Dedifferentiated amniotic fluid mesenchymal stem cell (primary cell): ENCODE measurements around the gene C16orf86.

ENCODE experiments used
- DNase-seq: peaks from one replicate; pipeline ENCODE4 v3.0.0-alpha.2; 2016; ENCODE audit errors: extremely low spot score

C16orf86 gene

GRCh38 chr16:67667453-67667816 is 821 bp downstream of the C16orf86 start:
- DNase-seq: no peak

GRCh38 chr16:67667817-67668494 is 1.3 kb downstream of the C16orf86 start:
- peak; percentile 94 for DNase-seq

DNA sequence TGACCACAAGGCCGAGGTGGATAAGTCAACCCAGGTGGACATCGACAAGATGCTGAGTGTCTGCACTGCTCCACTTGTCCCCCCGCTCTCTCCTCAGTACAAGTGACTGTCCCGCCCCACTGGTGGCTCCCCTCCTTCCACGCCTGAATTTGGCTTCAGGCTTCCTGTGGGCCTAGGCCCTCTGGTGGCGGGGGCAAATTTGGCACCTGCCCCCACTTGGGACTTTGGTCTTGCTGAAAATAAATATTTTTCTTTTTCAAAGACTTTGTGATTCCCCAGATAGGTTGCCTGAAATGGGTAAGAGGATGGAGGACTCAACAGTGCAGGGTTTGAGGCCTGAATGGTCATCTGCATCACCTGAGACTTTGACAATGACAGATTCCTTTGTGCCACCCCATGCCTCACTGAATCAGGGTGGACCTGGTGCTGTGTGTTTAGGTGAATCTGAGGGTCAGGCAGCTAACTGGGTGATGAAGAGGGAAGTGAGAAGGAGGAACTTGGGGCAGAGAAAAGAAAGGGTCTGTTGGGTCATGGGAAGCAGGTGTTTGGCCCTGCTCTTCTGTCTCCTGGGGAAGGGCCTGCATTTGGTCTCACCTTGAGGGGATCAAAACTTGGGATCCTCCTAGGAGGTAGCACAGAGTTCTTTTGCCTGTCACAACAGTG is 2.0 kb downstream of the C16orf86 start:
- DNase-seq: no peak

DNA sequence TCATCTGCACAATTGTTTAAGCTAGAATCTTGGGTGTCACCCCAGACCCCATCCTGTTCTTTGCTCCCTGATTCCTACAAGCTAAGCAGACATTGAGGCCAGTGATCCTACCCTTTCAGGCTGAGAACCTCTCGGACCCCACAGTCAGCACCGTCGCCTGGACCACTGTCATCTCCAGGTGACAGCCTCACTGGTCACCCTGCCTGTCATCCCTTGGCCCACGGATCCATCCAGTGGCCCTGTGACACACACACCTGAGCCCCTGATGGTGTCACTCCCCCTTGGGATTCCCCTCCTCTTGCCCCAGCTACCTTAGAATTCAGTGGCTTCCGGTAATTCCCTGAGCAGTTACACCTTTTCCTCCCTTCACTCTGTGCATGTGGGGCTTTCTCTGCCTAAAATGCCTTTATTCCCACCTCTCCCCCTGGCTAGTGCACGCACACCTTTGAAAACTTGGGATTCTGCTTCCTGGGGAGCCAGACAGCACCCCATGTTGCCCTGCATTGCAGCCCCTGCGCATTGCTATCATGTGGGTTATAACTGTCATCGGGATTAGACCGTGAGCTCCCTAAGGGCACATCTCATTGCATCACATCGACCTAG is 3.0 kb downstream of the C16orf86 start:
- DNase-seq: no peak

DNA sequence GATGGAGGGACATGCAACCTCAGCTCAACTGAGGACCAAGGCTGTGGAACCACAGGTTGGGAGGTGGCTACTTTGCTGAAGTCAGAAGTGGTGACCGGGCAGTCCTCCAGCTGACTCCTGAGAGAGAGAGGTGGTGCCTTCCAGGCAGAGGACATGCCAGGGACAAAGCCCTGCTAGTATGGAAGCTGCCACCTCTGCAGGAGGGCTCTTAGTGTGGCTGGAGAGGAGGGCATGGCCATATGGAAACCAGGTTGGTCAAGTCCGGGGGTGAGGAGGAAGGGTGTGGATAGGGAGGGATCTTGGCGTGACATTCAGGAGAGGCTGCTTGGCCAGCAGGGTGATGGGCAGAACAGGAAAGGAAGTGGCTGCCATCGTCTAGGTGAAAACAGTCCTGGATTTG is 5.7 kb downstream of the C16orf86 start:
- no peak for DNase-seq

- DNase-seq: peak; percentile 15
These were observed 6.4 kb downstream of the C16orf86 start for GRCh38 chr16:67672739-67673662.

DNA sequence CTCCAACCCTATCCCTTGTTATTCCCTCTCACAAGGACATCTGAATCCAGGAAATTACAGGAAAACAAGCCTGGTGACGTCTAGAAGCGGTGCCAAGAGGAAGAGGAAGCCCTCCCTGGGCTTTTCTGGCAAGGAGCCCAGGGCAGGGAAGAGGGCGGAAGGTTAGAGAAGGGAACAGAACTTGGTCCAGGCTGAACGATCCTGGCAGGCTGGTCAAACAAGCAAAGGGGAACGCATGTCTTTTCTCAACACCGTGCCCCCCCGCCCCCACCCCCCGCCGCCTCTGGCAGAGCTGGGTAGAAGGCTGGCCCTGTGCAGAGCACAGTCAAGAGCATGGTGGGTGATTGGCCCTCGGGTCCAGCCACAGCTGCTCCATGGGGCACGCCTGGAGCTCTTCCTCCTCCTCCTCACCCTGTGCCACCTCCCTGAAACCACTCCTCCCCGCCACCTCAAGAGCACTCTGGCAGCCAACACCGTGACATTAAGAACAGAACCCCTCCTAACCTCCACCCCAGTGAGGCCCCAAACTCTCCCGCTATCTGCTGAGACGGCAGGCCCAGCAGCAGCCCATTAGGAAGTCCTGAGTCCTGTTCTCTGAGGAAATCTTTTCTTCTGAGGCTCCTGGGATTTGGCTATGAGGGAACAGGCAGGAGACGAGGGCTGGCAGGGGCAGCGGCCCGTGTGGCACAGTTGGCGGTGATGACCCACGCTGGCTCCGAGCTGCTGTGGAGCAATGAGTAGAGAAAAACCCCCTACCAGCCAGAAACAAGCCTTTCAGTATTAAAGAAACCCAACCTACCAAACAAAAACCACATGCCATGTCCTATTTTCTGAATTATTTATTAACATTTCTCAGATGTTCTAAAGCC is 7.3 kb downstream of the C16orf86 start:
- no peak for DNase-seq

DNA sequence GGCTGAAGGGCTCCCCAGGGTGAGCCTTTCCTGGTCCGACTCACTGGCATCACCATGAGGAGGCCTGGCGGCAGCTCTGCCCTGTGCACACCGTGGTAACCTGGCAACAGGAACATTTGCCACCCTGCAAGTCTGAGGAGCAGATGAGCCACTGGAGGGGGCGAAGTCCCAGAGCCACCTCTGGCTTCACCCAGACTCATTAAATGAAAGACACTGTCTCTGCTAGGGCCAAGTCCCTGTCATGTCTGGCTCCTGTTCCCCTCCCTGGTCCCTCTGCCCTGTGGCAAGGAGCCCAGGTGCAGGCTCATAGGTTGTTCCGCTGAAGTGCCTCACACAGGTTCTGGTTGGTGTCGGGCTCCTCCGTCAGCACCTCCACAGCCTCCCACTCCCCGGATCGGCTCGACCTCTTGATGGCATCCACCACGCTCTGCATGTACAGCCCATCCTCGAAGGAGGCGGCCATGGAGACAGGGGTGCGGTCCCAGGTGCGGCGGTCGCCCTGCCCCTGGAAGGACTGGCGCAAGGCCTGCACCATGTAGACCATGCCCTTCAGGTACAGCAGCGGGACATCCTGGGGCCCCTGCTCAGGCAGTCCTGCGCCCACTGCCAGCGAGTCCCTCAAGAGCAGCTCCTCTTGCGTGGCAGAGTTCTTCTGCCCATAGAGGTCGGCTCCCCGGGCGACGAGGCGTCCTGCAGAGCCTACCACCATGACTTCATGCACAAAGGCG is 8.4 kb downstream of the C16orf86 start:
- DNase-seq: no peak

- no peak for DNase-seq
These were observed 8.9 kb downstream of the C16orf86 start for GRCh38 chr16:67675579-67675935.

DNA sequence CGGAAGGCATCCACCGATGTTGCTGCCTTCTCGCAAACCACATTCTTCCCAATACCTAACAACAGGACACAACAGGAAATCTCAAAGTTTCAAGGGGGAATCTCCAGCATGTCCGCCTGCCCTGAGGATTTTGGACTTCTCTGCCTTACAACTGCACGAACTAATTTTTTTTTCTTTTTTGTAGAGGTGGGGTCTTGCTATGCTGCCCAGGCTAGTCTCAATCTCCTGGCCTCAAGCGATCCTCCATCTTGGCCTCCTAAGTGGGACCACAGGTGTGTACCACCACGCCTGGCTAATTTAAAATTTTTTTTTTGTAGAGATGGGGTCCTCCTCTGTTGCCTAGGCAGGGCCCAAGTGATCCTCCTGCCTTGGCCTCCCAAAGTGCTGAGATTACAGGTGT is 9.4 kb downstream of the C16orf86 start:
- no peak for DNase-seq

- no peak for DNase-seq
These were observed 9.9 kb downstream of the C16orf86 start for GRCh38 chr16:67676516-67676915.

GRCh38 chr16:67676939-67677338 is 10.3 kb downstream of the C16orf86 start:
- no peak for DNase-seq

DNA sequence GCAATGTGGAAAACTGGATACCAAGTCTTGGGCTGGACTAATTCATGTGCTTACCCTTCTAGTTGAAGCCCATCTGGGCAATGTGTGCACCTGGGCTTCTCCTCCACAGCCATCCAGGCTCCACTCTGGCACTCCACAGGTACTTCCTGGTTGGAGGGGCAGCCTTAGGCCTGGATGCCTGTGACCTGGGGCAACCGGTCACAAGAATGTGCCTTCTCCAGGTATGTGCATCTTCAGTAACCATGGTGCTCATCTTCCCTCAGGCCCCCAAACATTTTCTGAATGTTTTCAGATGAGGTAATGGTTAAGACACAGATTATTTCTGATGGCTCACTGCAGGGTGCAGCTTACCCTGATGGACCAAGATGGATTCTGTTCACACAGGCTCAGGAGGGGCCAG is 11.1 kb downstream of the C16orf86 start:
- DNase-seq: no peak

DNA sequence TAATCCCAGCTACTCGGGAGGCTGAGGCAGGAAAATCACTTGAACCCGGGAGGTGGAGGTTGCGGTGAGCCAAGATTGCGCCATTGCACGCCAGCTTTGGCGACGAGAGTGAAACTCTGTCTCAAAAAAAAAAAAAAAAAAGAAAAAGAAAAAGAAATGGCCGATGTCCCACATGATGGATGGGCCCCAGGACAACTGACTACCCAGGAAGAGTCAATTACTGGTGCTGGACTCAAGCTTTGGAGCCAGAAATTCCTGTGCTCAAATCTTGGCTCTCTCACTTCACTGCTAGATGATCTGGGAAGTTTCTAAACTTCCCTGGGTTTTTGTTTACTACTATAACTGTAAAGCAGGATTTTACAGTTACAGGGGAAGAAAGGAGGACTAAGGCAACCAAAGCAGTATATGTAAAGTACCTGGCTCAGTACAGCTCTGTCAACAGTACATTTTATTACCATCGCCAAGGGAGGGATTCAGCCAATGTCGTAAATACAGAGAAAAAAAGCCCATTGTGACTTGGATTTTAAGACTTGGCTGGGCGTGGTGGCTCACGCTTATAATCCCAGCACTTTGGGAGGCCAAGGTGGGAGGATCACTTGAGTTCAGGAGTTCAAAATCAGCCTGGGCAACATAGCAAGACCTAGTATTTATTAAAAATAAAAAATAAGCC is 11.9 kb downstream of the C16orf86 start:
- no peak for DNase-seq

GRCh38 chr16:67679935-67680897 is 13.6 kb downstream of the C16orf86 start:
- DNase-seq: no peak

DNA sequence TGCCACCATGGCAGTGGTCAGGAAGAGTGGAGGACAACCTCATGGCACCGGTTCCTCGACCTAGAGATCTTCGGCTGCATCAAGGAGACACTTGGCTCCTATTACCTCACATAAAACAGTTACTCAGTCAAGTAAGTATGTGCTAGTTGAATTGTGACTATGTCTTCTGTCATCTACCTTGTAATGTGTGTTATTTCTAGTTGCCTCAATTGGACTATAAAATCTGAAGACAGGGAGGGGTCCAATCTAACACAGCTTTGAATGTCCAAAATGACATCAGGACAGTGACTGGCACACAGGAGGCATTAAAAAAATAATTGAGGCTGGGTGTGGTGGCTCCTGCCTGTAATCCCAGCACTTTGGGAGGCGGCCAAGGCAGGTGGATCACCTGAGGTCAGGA is 17.2 kb downstream of the C16orf86 start:
- DNase-seq: no peak

DNA sequence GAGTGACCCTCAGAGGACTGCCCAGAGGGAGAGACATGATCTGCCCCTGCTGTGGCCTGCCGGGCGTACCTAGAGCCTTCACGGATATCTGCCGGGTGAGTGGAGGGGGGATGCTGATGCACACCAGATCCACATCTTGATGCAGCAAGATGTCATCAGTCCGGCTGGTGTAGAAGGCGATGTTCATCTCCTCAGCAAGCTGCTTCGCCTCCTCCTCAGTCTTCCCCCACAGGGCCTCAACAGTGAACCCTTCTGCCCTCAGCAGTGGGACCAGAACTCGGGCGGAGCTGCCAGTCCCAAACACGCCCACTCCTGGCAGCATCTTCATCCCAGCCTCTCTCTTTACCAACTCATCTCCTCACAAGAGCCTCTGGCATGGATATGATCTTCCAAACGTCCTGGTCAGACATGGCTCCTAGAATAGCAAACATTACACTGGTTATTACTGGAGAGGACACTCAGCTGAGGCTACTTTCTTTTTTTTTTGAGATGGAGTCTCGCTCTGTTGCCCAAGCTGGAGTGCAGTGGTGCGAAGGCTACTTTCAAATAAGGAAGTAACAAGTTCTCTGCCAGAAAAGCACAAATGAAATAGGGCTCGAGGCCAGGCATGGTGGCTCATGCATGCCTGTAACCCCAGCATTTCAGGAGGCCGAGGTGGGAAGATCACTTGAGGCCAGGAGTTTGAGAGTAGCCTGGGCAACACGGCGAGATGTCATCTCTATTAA is 18.9 kb downstream of the C16orf86 start:
- no peak for DNase-seq
